Upper lobe of right lung (tissue), 1 donor: ENCODE data around the gene MICALL2. TPM values are rescaled to one million over a fixed set of nuclear protein-coding genes. Genes with fewer than 3 reads are reported as not detected.

Source experiments
- ATAC-seq: fragments of 200-7000 bp; cut with Tn5 transposase; one replicate; pipeline ENCODE4 v1.9.1; 2020; ENCODE audit warnings: mild to moderate bottlenecking, moderate library complexity
- DNase-seq: peaks from one replicate; pipeline ENCODE4 v3.0.0-alpha.2; 2020
- H3K27ac ChIP-seq: fragments of 200-600 bp; one replicate; pipeline ENCODE4 v1.8.0; 2022
- H3K27me3 ChIP-seq: fragments of 200-600 bp; one replicate; pipeline ENCODE4 v1.8.0; 2022; ENCODE audit warnings: mild to moderate bottlenecking
- H3K36me3 ChIP-seq: fragments of 200-600 bp; one replicate; pipeline ENCODE4 v1.8.0; 2022
- H3K4me1 ChIP-seq: fragments of 200-600 bp; one replicate; pipeline ENCODE4 v1.8.0; 2022
- H3K4me3 ChIP-seq: fragments of 200-600 bp; one replicate; pipeline ENCODE4 v1.8.0; 2022; ENCODE audit warnings: mild to moderate bottlenecking
- H3K9me3 ChIP-seq: fragments of 200-600 bp; one replicate; pipeline ENCODE4 v1.8.0; 2022
- CTCF ChIP-seq: fragments of 200-600 bp; IDR thresholded peaks from one replicate; pipeline ENCODE4 v1.8.0; 2022; ENCODE audit warnings: antibody characterized with exemption
- intact Hi-C: fragments of 100-400 bp; cut with DNase I; formaldehyde crosslinking; loops from one replicate; pipeline ENCODE4 v1.11.0; 2022
- long read RNA-seq: library from polyadenylated mRNA; unstranded; transcript quantifications from one replicate; pipeline ENCODE4 v2.0.0, GENCODE V29; 2021
- total RNA-seq: library from RNA; stranded (reverse); fragmentation: NEBNext Ultra II Directional; extraction: Animal tissue kit (Norgen Biotek cat#: 25700); gene quantifications from one replicate; pipeline ENCODE4 v1.2.1, GENCODE V29; 2021
- donor health status: DM: no; HTN: yes; CAD: no; lungs with severe emphysema.

The MICALL2 gene
- total RNA-seq = 37.6 TPM
- long read RNA-seq, transcript MICALL2-201 (17 exons, 3,121 nt) = major isoform, 10 of 52 reads
- long read RNA-seq, partial matches to known transcripts = 20 of 52 reads
- long read RNA-seq, other reads (novel, unspliced or antisense) = 22 of 52 reads

DNA sequence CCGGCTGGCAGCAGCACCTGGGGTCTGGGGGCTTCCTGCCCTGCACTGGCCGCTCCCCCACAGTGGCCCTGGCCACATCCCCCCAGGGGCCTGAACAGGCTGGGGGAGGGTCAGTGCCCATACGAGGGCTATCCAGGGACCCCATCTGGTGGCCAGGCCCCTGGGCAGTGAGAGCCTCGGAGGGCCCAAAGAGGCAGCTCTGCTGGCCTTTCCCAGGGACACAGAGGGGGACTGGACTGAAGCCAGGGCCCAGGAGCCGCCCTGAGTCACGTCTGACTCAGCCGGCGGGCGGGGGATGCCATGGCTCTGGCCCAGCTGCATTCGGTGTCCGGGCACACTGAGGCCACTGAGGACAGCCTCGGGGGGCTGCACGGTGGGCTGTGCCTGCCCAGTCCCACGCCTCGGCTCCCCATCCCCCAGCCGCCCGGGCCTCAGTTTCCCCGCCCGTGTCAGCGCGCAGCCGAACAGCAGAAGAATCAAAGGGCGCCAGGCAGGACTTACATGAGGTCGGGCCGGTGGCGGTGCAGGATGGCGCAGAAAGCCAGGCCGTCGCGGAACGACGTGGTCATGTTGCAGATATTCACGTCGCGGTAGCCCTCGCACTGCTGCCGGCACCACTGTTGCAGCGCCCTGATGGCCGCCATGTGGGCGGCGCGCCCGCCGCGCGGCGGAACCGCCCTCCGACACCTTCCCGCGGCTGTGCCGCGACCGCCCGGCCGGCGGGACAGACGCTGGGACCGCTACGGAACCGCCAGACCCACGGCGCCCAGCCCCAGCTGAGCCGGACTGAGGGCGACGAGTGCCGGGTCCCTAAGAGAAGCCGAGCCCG, at the start of gene MICALL2:
TSS of gene MICALL2 (minus strand) at position 788 of the 829 bp plus-strand sequence. CDS start at position 644, 144 bp downstream.
- H3K4me1 ChIP-seq = peaks cover 60% of the 10 kb centered on the region
- intact Hi-C loops = no loop called here
- ATAC-seq (peak; percentile 3), DNase-seq (peak; percentile 86)
- no peaks in the 10 kb centered on the region for H3K36me3 ChIP-seq
- TF ChIP-seq CTCF = no peak
- no peaks in the 10 kb centered on the region for H3K27me3 ChIP-seq
- H3K9me3 ChIP-seq = no peaks in the 10 kb centered on the region
- H3K27ac ChIP-seq = peak within 1 kb of the TSS; percentile 83
- peak within 1 kb of the TSS; percentile 70 for H3K4me3 ChIP-seq

- H3K27ac ChIP-seq = no peak overlapping the region
- ATAC-seq = no peak
- TF ChIP-seq CTCF = no peak
- DNase-seq = no peak
- H3K27me3 ChIP-seq = no peaks in the 10 kb centered on the region
- H3K4me3 ChIP-seq = no peak overlapping the region
- intact Hi-C loops = no loop called here
- no peaks in the 10 kb centered on the region for H3K36me3 ChIP-seq
- peaks cover 6% of the 10 kb centered on the region for H3K4me1 ChIP-seq
- H3K9me3 ChIP-seq = no peaks in the 10 kb centered on the region
These were observed 49.0 kb upstream of the MICALL2 start for GRCh38 chr7:1508277-1508758.

GRCh38 chr7:1505731-1506550, 46.7 kb upstream of the MICALL2 start:
- Histone ChIP-seq H3K4me1 (peaks cover 15% of the 10 kb centered on the region), H3K27ac (no peak overlapping the region), H3K36me3 (peaks cover 17% of the 10 kb centered on the region), H3K4me3 (no peak overlapping the region), H3K9me3 (no peaks in the 10 kb centered on the region), H3K27me3 (no peaks in the 10 kb centered on the region)
- intact Hi-C loops = no loop called here
- ATAC-seq (peak; percentile 3), DNase-seq (peak; percentile 74)
- no peak for TF ChIP-seq CTCF

GRCh38 chr7:1503816-1504775, 44.8 kb upstream of the MICALL2 start, which contains the start of gene INTS1:
INTS1 (minus strand) TSS chr7:1504389; CDS start chr7:1503960, 429 bp downstream.
- DNase-seq = peak; percentile 96

More at GRCh38 chr7:1503816-1504775, 44.8 kb upstream of the MICALL2 start, which contains the start of gene INTS1:
- peak; percentile 97 for ATAC-seq
- intact Hi-C loops = no loop called here
- Histone ChIP-seq H3K27ac (peak within 1 kb of the TSS; percentile 71), H3K9me3 (no peaks in the 10 kb centered on the region), H3K4me1 (peaks cover 15% of the 10 kb centered on the region), H3K4me3 (peak within 1 kb of the TSS; percentile 97), H3K27me3 (no peaks in the 10 kb centered on the region), H3K36me3 (peaks cover 36% of the 10 kb centered on the region)
- TF ChIP-seq CTCF = peak; percentile 80
